Stimulated activated CD4-positive, alpha-beta T cell treated with anti-CD3 and anti-CD28 coated beads, Interleukin-1b, Interleukin-23, amount 100 ng/mL, for 4 hours (primary cell): ENCODE data around the gene FXYD6.

Experiments
- DNase-seq, 2 donors: peaks; one replicate each; pipeline ENCODE4 v3.0.0-alpha.2; 2020; ENCODE audit warnings: low read depth in 2 of 2

FXYD6 gene

GRCh38 chr11:117910525-117910924, 34.1 kb upstream of the FXYD6 start:
- DNase-seq, result no peak

- DNase-seq, result no peak
These were observed 33.3 kb upstream of the FXYD6 start for GRCh38 chr11:117909611-117910382.

GRCh38 chr11:117908959-117909610, 32.6 kb upstream of the FXYD6 start:
- no peak for DNase-seq

GRCh38 chr11:117908109-117908895, 31.8 kb upstream of the FXYD6 start:
- no peak for DNase-seq

- peak; percentile 47 to 72 for DNase-seq
These were observed 31.0 kb upstream of the FXYD6 start for GRCh38 chr11:117907276-117908108.

GRCh38 chr11:117906710-117907109, 30.3 kb upstream of the FXYD6 start:
- no peak for DNase-seq

GRCh38 chr11:117906126-117906525, 29.7 kb upstream of the FXYD6 start:
- no peak for DNase-seq

- no peak for DNase-seq
These were observed 29.1 kb upstream of the FXYD6 start for GRCh38 chr11:117905524-117905923.

- no peak for DNase-seq
These were observed 27.3 kb upstream of the FXYD6 start for GRCh38 chr11:117903505-117904382.

- DNase-seq, result no peak
These were observed 25.8 kb upstream of the FXYD6 start for GRCh38 chr11:117902001-117902845.

GRCh38 chr11:117901601-117902000, 25.1 kb upstream of the FXYD6 start:
- DNase-seq, result no peak

- no peak for DNase-seq
These were observed 24.4 kb upstream of the FXYD6 start for GRCh38 chr11:117900720-117901440.

- no peak for DNase-seq
These were observed 23.7 kb upstream of the FXYD6 start for GRCh38 chr11:117900121-117900648.

- no peak for DNase-seq
These were observed 21.6 kb upstream of the FXYD6 start for GRCh38 chr11:117898059-117898458.

- DNase-seq, result no peak
These were observed 16.2 kb upstream of the FXYD6 start for GRCh38 chr11:117892651-117893050.

- DNase-seq, result no peak
These were observed 14.9 kb upstream of the FXYD6 start for GRCh38 chr11:117891362-117891761.

GRCh38 chr11:117888139-117888566, 11.7 kb upstream of the FXYD6 start:
- no peak for DNase-seq

GRCh38 chr11:117887431-117888138, 11.1 kb upstream of the FXYD6 start:
- DNase-seq, result no peak
